GM21447 (cell line): Measurements from ENCODE around the gene OR4C3.
"Not testable (repeated sequence)": the region's sequence is repeated elsewhere in the genome, so short reads cannot be mapped to it uniquely, and the experiment has no call there.

Experiments
- ATAC-seq: cut with Tn5 transposase; IDR thresholded peaks from one replicate; pipeline ENCODE4 v1.9.1; 2021; ENCODE audit not compliant: unreplicated experiment

OR4C3 gene

GRCh38 chr11:48324620-48325019 lies at the start of gene OR4C3:
OR4C3 (plus strand) TSS chr11:48324920; CDS start chr11:48325022, 102 bp downstream.
- not testable (repeated sequence) for ATAC-seq

GRCh38 chr11:48305923-48306322 lies 18.8 kb upstream of the OR4C3 start, which contains the start of gene OR4S1:
OR4S1 (plus strand) TSS chr11:48306223; CDS start chr11:48306223, 0 bp downstream.
- no peak for ATAC-seq

- no peak for ATAC-seq
Observed at GRCh38 chr11:48307760-48308386, 16.8 kb upstream of the OR4C3 start.

GRCh38 chr11:48313590-48313989 lies 11.1 kb upstream of the OR4C3 start:
- ATAC-seq, result not testable (repeated sequence)

- ATAC-seq, result not testable (repeated sequence)
Observed at GRCh38 chr11:48319813-48320212, 4.9 kb upstream of the OR4C3 start.

GRCh38 chr11:48341466-48341865 lies 16.7 kb downstream of the OR4C3 start:
- no peak for ATAC-seq

- not testable (repeated sequence) for ATAC-seq
Observed at GRCh38 chr11:48342505-48342904, 17.8 kb downstream of the OR4C3 start.

GRCh38 chr11:48346286-48346685 lies 21.6 kb downstream of the OR4C3 start:
- not testable (repeated sequence) for ATAC-seq

- no peak for ATAC-seq
Observed at GRCh38 chr11:48354013-48354412, 29.3 kb downstream of the OR4C3 start.

- ATAC-seq, result no peak
Observed at GRCh38 chr11:48354677-48355076, 30.0 kb downstream of the OR4C3 start.

GRCh38 chr11:48361289-48361688 lies 36.6 kb downstream of the OR4C3 start:
- not testable (repeated sequence) for ATAC-seq

GRCh38 chr11:48366365-48366764 lies 41.6 kb downstream of the OR4C3 start, which contains the start of gene OR4C5:
OR4C5 (minus strand) TSS chr11:48366465; CDS start chr11:48366465, 0 bp downstream.
- no peak for ATAC-seq
